Measurements from ENCODE around the gene RPL36A.

Gene RPL36A

GRCh38 chrX:101419489-101419888 is 28.7 kb downstream of the RPL36A start:
- Histone ChIP-seq H3K36me3 (ENCODE audit: control insufficient read depth, insufficient read depth, low read length) (no peaks in the 10 kb centered on the region), H3K4me3 (ENCODE audit: low read depth, low read length) (no peak overlapping the region), H3K4me1 (peaks cover 14% of the 10 kb centered on the region), H3K79me2 (peaks cover 3% of the 10 kb centered on the region), H3K27me3 (ENCODE audit: control insufficient read depth, insufficient read depth, low read length) (no peaks in the 10 kb centered on the region), H3K9me3 (ENCODE audit: control insufficient read depth, low read length) (no peaks in the 10 kb centered on the region), H2AFZ (peak overlapping the region; percentile 92), H3K9ac (no peak overlapping the region), H3K27ac (peak overlapping the region; percentile 94), H3K4me2 (ENCODE audit: low read length) (no peak overlapping the region)
- no peak for TF ChIP-seq CTCF (IDR thresholded peaks at IDR 0.05)

DNA sequence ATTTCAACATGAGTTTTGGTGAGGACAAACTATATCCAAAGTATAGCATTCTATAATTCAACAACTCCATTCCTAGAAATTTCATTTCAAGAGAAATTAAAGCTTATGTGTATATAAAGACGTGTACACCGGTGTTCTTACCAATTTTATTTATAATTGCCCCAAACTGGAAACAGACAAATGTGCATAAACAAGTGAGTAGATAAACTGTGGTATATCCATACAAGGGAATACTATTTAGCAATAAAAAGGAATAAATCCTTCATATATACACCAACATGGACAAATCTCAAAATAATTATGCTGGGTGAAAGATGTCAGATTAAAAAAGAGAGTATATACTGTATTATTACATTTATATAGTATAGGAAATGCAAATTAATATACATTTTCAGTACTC is 37.1 kb downstream of the RPL36A start:
- Histone ChIP-seq H3K4me2 (ENCODE audit: low read length) (no peak overlapping the region), H3K4me3 (ENCODE audit: low read depth, low read length) (no peak overlapping the region), H3K4me1 (no peaks in the 10 kb centered on the region), H3K36me3 (ENCODE audit: control insufficient read depth, insufficient read depth, low read length) (no peaks in the 10 kb centered on the region), H2AFZ (no peak overlapping the region), H3K27me3 (ENCODE audit: control insufficient read depth, insufficient read depth, low read length) (no peaks in the 10 kb centered on the region), H3K9ac (no peak overlapping the region), H3K27ac (no peak overlapping the region), H3K79me2 (no peaks in the 10 kb centered on the region), H3K9me3 (ENCODE audit: control insufficient read depth, low read length) (no peaks in the 10 kb centered on the region)
- no peak for TF ChIP-seq CTCF (IDR thresholded peaks at IDR 0.05)

GRCh38 chrX:101429934-101430333 is 39.1 kb downstream of the RPL36A start:
- TF ChIP-seq CTCF (IDR thresholded peaks at IDR 0.05): no peak
- H3K36me3 ChIP-seq (ENCODE audit: control insufficient read depth, insufficient read depth, low read length): no peaks in the 10 kb centered on the region

GRCh38 chrX:101430457-101431078 is 39.8 kb downstream of the RPL36A start:
- Histone ChIP-seq H3K27ac (no peak overlapping the region), H3K4me1 (no peaks in the 10 kb centered on the region), H3K36me3 (ENCODE audit: control insufficient read depth, insufficient read depth, low read length) (no peaks in the 10 kb centered on the region), H3K4me3 (ENCODE audit: low read depth, low read length) (no peak overlapping the region), H3K79me2 (peaks cover 2% of the 10 kb centered on the region), H3K4me2 (ENCODE audit: low read length) (no peak overlapping the region), H3K27me3 (ENCODE audit: control insufficient read depth, insufficient read depth, low read length) (no peaks in the 10 kb centered on the region), H2AFZ (no peak overlapping the region), H3K9me3 (ENCODE audit: control insufficient read depth, low read length) (no peaks in the 10 kb centered on the region), H3K9ac (no peak overlapping the region)
- TF ChIP-seq CTCF (IDR thresholded peaks at IDR 0.05): no peak

More at GRCh38 chrX:101429934-101430333, 39.1 kb downstream of the RPL36A start:
- H3K4me3 ChIP-seq (ENCODE audit: low read depth, low read length): no peak overlapping the region
- H3K9me3 ChIP-seq (ENCODE audit: control insufficient read depth, low read length): no peaks in the 10 kb centered on the region
- H3K79me2 ChIP-seq: peaks cover 2% of the 10 kb centered on the region
- H3K27me3 ChIP-seq (ENCODE audit: control insufficient read depth, insufficient read depth, low read length): no peaks in the 10 kb centered on the region
- H3K27ac ChIP-seq: no peak overlapping the region
- no peak overlapping the region for H3K4me2 ChIP-seq (ENCODE audit: low read length)
- no peak overlapping the region for H2AFZ ChIP-seq
- H3K4me1 ChIP-seq: no peaks in the 10 kb centered on the region
- no peak overlapping the region for H3K9ac ChIP-seq

DNA sequence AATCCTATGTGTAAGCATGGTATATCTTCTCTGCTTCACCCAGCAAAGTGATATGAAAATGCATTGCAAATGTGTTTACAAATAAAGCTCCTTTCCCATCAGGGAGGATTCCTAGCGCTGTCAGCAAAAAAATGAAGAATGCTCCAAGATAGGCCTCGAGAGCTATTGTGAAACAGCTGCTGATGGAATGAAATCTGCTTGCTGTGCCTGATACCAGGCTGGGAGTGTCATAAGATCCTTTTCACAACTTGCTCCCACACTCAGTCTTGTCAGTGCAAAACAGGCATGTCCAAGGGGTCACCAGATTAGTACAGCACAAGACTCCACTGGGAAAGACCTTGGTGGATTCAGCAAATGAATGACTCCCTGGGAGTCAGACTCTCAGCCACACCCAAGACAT is 51.3 kb downstream of the RPL36A start:
- H3K27me3 ChIP-seq (ENCODE audit: control insufficient read depth, insufficient read depth, low read length): no peaks in the 10 kb centered on the region
- H3K4me3 ChIP-seq (ENCODE audit: low read depth, low read length): no peak overlapping the region
- H3K27ac ChIP-seq: peak overlapping the region; percentile 24
- no peak overlapping the region for H3K9ac ChIP-seq
- H3K9me3 ChIP-seq (ENCODE audit: control insufficient read depth, low read length): no peaks in the 10 kb centered on the region
- H3K79me2 ChIP-seq: no peaks in the 10 kb centered on the region
- TF ChIP-seq CTCF (IDR thresholded peaks at IDR 0.05): no peak
- H3K4me2 ChIP-seq (ENCODE audit: low read length): no peak overlapping the region
- H2AFZ ChIP-seq: no peak overlapping the region
- no peaks in the 10 kb centered on the region for H3K4me1 ChIP-seq
- H3K36me3 ChIP-seq (ENCODE audit: control insufficient read depth, insufficient read depth, low read length): no peaks in the 10 kb centered on the region

Measured in parathyroid adenoma (tissue), 2 donors.